HG03060 (cell line): ENCODE results near the gene EGR2.
A peak's percentile ranks its signal among the peaks of the same experiment; 100 is the strongest.

Experiments used
- ATAC-seq: cut with Tn5 transposase; IDR thresholded peaks from one replicate; pipeline ENCODE4 v1.9.1; 2021; ENCODE audit warnings: low read depth, moderate number of reproducible peaks; ENCODE audit not compliant: unreplicated experiment

EGR2 gene

DNA sequence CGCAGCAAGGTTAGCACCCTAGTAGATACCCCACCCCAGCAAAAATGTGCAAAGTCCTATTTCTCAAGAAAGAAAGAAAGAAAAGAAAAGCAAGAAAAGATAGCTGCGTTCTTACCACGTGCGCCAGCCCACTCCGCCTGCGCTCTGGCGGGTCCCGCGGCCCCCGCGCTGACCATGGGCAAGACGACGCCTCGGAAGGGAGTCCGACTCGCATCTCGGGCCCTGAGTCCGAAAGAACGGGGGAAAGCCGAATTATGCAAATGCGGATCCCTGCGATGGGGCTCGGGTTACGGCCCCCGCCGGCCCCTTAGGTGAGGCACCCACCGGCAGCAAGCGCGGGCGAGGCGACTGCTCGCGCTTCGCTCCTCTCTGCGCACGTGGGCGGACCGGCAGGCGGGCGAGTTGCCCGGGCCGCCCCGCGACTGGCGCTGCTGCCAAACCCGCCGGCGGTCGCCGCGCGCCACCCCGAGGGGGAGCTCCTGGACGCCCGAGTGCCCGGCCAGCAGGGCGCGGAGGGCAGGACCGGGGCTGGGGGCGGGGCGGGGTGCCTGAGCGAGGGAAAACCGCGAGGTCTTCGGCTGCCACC, 2.4 kb upstream of the EGR2 start:
- no peak for ATAC-seq

DNA sequence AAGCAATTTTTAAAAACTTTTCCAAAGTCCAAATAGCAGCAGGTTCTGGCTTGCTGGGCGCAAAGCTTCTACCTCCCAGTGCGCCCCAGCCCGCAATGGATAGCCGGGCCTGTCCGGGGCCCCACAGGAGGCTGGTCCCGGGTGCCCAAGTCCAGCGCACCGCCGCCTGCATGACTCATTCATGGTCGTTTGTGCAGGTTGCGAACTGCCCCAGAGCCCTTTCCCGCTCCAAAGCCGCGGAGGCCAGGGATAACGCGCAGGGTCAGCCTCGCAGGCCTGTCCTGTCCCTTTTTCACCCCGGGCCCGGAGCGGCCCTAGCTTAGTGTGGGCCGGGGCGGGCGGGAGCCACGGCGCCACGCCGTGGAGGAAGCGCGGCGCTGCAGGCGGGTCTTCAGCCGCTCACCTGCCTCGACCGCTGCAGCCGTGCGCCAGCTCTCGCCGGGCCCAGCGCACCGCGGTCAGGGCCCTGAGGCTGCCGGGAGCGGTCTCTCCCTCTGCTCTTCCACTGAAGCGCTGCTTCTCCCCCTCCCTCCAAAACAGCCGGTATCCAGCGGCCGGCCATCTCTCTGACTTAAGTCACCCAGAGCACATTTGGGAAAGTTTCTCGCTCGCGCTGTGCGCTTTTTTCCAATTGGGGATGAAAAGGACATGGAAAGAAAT, 1.7 kb upstream of the EGR2 start:
- no peak for ATAC-seq

DNA sequence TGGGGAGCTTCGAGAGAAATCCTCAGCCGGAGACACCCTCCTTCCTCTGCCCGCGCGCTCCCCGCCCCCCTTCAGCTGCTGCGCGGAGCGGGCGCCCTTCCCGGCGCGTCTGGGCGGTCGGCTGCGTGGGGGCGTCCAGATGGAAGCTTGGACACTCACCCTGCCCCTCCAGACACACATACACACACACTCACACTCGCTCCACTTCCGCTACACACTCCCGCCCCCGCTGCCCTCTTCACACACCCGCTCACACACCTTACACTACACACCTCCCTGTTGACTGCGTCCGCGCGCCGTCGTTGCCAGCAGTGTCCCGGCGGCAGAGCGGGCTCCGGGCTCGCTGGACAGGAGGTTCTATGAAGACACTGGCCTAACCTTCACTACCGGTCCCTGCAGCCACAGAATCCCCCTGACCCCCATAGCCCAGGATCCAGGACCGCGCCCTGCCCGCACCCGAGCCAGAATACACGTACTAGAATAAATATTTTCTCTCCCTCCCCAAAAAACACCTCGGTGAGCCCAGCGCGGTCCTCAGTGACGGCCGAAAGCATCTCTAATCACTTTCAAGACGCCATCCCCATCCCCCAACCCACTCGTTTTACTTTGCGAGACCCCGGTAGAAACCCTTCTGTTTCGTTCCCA, 1.1 kb upstream of the EGR2 start:
- no peak for ATAC-seq

DNA sequence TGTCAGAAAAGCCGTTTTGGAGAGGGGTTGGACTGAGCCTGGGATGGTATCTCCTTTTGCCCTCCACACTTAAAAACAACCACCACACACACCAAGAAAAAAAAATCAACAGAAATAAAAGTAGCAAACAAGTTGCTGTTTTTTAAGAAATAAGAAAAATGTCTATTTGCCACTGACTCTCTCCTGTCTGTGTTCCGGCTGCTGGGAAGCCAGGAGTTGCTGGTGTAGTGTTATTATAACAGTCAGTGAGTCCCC, 163 bp downstream of the EGR2 start:
- ATAC-seq, result no peak

DNA sequence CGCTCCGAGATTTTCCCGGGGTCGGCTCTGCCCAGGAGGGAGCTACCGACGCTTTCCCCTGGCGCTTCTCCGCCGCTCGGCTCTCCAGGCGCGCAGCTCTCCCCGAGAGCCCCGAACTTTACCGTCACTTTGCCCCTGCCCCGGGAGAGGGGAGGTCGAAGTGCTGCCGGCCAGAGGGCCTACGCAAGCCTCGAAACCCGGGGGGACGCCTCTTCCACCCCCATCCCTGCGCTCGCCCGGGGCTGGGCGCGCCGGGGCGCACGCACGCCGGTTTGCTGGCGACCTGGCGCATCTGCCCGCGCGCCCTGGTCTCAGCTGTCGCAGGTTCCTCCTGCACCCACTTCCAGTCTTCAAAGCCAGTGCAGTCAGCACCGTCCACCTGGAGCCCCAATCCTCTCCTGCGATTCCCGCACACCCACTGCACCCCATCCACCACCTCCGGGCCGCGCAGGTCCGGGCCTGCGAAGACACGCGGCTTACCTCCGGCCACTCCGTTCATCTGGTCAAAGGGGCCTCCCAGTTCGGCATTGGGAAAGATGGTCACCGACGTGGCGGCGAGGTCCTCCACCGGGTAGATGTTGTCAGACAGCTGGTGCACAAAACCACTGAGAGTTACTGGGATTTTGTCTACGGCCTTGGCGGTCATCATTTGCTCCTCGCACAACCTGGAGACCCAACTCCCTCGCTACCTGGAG, 638 bp downstream of the EGR2 start:
- ATAC-seq, result no peak

DNA sequence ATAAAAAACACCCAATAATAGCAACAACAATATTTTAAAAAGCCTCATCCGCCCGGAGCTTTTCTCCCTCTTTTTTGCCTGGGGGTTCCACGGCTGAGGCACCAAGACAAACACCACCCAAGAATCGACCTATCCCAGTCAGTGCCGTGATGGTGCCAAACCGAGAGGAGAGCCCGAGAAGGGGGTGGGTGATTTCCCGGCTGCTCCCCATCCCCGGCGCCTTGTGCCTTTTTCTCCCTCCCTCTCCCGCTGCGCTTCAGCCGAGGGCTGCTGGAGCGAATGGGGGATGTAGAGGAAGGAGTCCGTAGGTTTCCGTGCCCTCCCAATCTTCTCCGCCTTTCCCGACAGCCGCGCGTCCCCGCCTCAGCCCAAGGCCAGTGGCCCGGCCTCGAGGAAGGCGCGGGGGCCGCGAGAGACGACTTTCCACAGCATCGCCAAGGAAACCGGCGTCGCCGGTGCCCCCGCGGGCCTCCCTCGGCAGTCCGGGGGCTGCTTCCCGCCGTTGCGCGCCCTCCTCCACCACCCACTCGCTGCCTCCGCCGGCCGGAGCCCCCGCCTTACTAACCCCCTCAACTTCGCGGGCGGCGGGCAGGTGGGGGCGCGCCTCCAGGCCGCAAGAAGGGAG, 1.3 kb downstream of the EGR2 start:
- no peak for ATAC-seq

DNA sequence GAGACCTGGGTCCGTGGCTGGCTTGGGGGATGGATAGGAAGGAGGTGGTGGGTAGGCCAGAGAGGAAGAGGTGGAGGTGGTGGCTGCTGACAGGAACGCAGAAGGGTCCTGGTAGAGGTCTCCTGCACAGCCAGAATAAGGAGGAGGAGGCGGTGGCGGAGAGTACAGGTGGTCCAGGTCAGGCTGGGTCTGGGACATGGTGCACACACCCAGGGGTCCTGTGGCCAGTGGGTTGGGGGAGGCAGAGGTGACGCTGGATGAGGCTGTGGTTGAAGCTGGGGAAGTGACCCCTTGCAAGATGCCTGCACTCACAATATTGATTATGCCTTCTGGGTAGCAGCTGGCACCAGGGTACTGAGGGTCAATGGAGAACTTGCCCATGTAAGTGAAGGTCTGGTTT, 2.2 kb downstream of the EGR2 start:
- no peak for ATAC-seq

DNA sequence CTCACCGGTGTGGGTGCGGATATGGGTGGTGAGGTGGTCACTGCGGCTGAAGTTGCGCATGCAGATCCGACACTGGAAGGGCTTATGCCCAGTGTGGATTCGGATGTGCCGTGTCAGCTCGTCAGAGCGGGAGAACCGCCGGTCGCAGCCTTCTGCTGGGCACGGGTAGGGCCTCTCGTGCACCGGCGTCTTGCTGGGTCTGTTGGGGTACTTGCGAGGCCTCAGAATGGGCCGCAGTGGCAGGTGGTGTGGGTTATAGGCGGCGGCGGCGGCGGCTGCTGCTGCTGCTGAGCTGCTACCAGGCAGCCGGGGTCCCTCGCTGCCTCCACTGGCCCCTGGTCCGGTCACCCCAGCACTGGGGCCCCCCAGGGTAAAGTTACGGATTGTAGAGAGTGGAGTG, 2.7 kb downstream of the EGR2 start:
- ATAC-seq, result no peak

DNA sequence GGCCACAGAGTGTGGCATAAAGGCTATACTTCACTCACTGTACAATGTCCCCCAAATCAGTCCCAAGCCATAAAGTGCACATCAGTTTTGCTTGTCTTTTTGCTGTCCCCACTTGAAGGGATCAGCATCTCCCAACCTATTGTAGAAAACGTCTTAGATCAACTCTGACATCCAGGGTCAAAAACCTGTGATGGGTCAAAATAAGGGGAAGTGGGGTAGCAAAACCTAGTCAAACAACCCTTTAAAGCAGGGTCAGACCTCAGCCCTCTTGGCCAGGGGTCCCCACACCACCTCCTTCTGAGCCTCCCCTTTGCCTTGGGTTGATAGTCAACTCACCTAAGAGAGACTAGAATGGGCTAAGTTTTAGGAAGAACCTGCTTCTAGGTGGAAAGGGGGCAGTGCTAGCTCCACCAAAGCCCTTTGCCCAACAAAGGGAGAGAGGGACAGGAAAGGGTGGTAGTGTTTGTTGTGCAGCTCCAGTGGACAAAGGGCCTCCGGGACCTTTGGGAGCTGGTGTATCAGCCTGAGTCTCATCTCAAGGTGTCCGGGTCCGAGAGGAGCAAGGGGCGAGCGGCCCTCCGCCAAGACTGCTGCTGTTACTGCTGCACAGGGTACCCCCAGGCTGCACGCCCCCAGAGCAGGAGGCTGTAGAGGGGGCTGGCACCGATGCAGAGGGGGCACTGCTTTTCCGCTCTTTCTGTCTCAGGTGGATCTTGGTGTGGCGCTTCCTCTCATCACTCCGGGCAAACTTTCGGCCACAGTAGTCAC, 3.3 kb downstream of the EGR2 start:
- no peak for ATAC-seq

DNA sequence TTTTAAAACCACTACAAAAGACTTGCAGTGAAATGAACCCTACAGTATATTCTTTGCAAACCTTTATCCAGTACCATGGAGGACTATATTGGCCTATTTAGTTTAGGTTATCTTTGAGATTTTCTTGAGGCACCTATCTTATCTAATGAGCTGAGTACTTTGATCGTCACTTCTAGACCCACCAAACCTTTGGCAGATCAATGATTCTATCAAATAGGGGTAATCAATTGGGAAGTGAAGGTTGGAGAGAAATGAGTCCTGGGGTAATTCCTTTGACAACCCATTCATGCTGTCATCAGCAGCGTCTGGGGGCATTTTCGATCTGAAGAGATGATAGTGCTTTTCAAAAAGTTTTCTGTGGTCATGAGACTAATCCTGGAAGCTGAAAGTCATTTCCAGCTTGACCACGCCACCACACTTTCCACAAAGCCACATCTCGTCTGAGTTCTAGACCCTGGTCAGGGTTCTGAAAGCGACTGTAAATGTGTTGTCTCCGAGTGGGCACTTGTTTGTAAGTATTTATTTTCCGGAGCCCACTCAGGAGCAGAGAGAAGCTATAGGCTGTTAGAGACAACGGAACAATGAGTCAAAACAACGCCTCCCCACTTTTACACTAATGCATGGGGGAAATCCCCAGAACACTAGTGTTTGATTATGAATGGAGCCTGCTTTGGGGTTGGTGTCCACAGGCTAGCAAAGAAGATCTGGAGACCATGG, 4.8 kb downstream of the EGR2 start:
- peak; percentile 33 for ATAC-seq

DNA sequence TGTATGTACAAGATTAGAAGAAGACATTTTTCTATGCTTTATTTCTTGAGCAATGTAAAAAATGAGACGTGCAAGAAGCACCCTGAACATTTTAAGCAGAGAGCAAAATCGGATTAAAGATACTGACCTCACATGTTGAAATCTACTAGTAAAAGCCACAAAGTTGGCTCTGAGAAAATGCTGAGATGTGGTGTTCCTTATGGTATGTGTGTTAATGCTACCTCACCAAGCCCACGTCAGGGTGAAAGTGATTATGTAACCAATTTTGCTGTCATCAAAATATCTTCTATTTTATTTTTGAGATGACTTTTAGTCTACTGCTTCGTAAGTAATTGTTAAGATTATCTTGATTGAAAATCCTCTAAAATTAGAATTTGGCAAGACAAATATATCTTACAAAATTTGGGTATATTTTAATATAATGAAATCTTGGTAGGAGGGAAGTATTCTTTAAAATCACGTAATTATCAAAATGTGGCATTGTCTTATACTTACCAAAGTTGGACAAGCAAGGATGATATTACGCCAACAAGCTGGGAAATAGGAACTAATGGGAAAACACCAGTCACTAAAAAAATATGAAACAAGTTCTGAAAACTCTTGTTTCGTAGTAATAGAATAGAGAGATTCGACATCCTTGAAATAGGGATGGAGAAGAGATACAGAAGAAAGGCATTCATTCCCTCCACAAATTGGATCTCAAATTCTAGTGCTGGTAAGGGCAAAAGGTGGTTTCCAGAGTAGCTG, 5.8 kb downstream of the EGR2 start:
- ATAC-seq, result no peak

DNA sequence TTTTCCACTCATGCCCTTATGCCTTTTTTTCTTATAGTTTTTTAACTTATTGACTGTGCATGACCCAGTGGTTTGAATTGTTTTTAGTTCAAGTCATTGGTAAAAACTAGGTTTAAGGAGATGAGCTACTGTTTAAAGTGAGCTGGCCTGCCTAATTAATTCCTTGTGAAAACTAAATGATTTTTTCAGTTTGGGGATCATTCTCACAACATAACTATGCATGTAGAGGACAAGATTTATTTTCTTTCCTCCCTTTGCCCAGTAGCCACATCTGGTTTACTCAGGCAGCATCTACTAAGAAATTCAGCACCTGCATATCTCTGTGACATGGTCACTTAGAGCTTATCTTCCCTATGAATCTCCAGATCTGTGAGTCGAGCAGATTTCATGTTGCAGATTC, 9.9 kb downstream of the EGR2 start:
- ATAC-seq, result no peak

DNA sequence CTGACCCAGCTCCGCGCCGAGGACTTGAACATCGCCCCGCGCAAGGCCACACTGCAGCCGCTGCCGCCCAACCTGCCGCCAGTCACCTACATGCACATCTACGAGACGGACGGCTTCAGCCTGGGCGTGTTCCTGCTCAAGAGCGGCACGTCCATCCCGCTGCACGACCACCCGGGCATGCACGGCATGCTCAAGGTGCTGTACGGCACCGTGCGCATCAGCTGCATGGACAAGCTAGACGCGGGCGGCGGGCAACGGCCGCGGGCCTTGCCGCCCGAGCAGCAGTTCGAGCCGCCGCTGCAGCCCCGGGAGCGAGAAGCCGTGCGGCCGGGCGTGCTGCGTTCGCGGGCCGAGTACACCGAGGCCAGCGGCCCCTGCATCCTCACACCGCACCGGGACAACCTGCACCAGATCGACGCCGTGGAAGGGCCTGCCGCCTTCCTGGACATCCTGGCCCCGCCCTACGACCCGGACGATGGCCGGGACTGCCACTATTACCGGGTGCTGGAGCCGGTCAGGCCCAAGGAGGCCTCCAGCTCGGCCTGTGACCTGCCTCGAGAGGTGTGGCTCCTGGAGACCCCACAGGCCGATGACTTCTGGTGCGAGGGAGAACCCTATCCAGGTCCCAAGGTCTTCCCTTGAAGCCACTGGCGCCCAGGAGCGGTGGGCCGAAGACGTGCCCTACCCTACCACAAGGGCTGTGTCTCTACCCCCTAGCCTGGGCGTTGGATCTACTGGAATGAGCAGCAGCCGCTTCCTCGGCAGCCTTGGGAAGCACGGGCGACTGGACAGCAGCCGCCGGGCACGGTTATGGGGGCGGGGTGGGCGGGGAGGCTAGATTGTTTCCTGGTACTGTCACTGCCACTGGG, 10.7 kb downstream of the EGR2 start:
- ATAC-seq, result peak; percentile 2

DNA sequence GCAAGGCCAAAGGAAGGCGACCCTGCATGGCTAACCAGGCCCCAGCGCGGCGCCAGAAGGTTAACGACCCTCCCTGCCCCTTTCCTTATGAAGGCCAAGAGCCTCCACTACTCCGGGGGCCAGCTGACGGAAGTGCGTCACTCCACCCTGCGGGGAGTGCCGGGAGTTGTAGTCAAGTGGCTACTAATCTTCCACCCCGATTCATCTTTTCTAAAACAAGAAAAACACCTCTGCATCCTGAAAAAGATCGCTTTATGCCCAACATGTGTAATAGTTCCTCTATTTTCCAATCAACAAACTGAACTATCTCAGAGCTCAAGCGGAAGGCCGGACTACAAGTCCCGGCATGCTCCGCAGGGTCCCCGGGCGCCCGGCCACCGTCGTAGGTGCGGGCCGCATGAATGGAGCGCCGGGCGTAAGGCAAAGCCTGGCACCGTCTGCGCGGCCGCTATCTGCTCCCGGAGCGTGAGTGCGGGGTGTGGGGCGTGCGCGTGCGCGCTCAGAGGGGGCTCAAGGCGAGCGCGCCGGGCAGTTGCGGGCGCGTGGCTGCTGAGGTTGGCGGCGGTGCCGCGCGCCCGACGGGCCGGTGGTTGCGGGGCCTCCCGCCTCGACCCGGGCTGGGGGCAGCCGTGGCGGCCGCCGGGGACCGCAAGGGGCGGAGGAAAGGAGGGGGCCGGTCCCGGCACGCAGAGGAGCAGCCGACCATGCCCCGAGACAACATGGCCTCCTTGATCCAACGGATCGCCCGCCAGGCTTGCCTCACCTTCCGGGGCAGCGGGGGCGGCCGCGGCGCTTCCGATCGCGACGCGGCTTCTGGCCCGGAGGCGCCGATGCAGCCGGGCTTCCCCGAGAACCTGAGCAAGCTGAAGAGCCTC, 11.6 kb downstream of the EGR2 start, which contains the start of gene ADO:
Gene ADO (plus strand): TSS at position 365 of the 875 bp plus-strand sequence. CDS start 340 bp downstream, at position 705.
- ATAC-seq, result peak; percentile 77

DNA sequence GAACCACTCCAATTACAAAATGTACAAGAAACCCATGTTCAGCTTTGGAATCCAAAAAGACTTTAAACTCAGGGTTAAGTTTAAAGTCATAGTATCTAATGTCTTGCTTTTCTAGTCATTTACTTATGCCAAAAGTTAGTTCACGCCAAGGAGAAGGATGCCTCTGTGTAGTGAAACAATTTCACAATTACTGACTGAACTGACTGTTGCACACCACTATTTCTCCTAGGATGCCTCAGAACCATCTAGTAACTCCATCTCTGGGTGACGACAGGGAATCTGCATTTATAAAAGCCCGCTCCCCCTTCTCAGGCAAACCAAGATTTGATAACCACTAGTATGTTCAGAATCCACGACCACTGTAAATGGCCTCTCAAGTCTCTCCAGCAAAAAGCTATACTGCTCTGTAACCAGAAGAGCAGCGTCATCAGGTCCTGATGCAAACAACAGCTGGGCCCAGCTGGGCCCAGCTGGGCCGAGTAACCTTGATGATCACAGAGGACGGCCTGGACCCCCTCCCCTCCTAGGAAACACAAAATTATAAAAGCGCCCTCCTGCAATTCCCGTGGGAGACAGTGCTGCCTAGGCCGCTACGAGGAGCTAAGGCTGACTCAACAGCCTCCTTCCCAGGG, 12.3 kb downstream of the EGR2 start:
- ATAC-seq, result no peak

DNA sequence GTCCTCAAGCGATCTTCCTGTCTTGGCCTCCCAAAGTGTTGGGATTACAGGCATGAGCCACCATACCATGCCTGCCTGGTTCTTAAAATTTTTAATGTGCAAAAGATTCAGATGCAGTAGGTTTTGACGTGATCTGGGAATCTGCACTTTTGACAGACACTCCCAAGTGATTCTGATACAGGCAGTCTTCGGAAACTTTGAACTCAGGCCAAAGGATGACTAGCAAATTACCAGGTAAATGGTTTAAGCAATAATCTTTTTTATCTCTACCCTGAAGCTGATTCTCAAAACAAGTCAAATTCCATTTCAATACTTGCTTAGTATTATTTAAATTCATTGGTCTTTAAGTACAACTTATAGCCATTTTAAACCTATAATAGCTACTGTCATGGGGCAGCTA, 14.3 kb downstream of the EGR2 start:
- no peak for ATAC-seq

DNA sequence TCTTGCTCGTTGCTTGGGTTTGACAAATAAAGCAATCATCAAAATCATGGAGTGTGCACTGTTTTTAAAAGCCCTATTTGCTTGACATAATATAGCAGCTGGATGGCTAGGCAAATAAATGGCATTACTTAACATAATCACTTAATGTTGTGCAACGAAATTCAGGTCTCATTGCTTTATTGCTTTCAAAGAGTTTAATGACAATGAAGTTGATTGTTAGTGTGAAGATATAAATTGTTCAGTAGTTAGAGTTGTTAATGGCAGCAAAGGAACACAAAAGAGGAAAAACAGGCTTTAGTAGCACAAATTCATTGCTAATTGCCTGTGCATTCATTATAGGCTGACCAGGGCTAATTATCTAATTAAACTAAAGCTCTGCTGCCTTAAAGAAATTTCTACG, 19.3 kb downstream of the EGR2 start:
- no peak for ATAC-seq
